Measurements from ENCODE around the gene CTNNA3. TPM values are rescaled to one million over a fixed set of nuclear protein-coding genes. Genes with fewer than 3 reads are reported as not detected.

CTNNA3 gene
- total RNA-seq, 1 donor from 2014 or later = 0.30 TPM

- Mint-ChIP-seq H3K36me3 (ENCODE audit: unreplicated experiment) (peaks cover 3% of the 10 kb centered on the region), H3K27ac (ENCODE audit: unreplicated experiment) (no peak overlapping the region), H3K4me3 (ENCODE audit: unreplicated experiment) (no peak overlapping the region), H3K9me3 (ENCODE audit: unreplicated experiment) (peaks cover 18% of the 10 kb centered on the region), H3K27me3 (ENCODE audit: unreplicated experiment) (no peaks in the 10 kb centered on the region), H3K4me1 (ENCODE audit: unreplicated experiment) (peaks cover 14% of the 10 kb centered on the region)
- TF ChIP-seq, protein P1, sequence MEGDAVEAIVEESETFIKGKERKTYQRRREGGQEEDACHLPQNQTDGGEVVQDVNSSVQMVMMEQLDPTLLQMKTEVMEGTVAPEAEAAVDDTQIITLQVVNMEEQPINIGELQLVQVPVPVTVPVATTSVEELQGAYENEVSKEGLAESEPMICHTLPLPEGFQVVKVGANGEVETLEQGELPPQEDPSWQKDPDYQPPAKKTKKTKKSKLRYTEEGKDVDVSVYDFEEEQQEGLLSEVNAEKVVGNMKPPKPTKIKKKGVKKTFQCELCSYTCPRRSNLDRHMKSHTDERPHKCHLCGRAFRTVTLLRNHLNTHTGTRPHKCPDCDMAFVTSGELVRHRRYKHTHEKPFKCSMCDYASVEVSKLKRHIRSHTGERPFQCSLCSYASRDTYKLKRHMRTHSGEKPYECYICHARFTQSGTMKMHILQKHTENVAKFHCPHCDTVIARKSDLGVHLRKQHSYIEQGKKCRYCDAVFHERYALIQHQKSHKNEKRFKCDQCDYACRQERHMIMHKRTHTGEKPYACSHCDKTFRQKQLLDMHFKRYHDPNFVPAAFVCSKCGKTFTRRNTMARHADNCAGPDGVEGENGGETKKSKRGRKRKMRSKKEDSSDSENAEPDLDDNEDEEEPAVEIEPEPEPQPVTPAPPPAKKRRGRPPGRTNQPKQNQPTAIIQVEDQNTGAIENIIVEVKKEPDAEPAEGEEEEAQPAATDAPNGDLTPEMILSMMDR (IDR thresholded peaks at IDR 0.05) = no peak
- DNase-seq (ENCODE audit: extremely low spot score, unreplicated experiment) = no peak
Measured at GRCh38 chr10:66381045-66381444, 1315.0 kb downstream of the CTNNA3 start.

DNA sequence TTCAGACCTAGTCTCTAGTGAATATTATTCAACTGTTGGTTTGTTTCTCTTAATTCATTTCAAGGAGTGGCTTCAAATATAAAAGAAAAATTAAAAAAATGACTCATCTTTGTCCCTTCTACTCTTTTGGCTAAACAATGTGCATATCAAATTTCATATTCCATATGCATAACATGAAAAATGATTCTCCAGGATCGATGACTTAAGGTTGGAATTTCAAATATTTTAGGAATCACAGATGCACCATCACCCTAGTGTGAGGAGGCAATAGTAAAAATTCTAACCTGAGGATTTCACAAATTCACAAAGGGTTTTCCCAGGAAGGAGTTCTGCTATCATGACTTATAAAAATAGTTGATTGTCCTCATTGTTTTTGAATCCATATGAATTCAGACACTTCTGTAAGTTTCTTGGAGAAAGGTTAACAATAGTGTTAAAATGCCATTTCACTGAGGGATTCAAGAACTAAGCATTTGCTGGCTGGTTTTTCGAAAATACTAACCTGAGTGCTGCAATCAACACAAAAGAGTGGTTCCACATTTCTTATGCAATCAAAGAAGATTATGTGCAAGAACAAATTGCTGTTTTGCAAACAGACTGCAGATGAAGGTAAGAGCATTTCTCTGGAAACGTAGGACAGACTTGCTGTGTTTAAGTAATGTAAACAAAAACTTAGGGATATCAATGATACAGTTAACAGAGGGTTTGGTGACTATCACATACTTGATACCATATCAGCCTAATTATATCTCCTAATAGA lies 1317.7 kb downstream of the CTNNA3 start:
- Mint-ChIP-seq H3K9me3 (ENCODE audit: unreplicated experiment) (peaks cover 10% of the 10 kb centered on the region), H3K27ac (ENCODE audit: unreplicated experiment) (no peak overlapping the region)
- TF ChIP-seq, protein P1 (IDR thresholded peaks at IDR 0.05) = no peak

DNA sequence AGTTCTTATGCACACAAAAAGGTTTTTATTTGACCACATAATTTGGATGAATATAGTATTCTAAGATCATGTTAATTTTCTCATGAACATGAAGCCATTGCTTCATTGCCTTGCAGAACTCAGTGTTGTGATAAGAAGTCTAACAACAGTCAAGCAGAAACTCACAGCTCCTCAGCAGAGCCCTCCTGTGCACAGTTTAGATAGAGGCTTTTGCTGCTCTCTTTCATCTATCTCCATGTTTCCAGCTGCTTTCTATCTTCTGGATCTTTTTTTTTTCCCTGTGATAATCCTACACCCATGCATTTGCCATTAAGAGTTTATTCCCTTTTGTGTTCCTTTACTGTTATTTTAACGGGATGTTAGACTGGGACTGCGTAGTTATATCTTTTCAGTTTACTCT lies 1327.8 kb downstream of the CTNNA3 start:
- Mint-ChIP-seq H3K4me1 (ENCODE audit: unreplicated experiment) (peaks cover 4% of the 10 kb centered on the region), H3K9me3 (ENCODE audit: unreplicated experiment) (no peaks in the 10 kb centered on the region), H3K36me3 (ENCODE audit: unreplicated experiment) (no peaks in the 10 kb centered on the region), H3K4me3 (ENCODE audit: unreplicated experiment) (no peak overlapping the region), H3K27ac (ENCODE audit: unreplicated experiment) (no peak overlapping the region), H3K27me3 (ENCODE audit: unreplicated experiment) (no peaks in the 10 kb centered on the region)
- TF ChIP-seq, protein P1 (IDR thresholded peaks at IDR 0.05) = no peak
- no peak for DNase-seq (ENCODE audit: extremely low spot score, unreplicated experiment)

More for the DNA sequence above, 1317.7 kb downstream of the CTNNA3 start:
- no peak for DNase-seq (ENCODE audit: extremely low spot score, unreplicated experiment)
- Mint-ChIP-seq H3K27me3 (ENCODE audit: unreplicated experiment) (no peaks in the 10 kb centered on the region), H3K36me3 (ENCODE audit: unreplicated experiment) (peaks cover 3% of the 10 kb centered on the region), H3K4me3 (ENCODE audit: unreplicated experiment) (no peak overlapping the region), H3K4me1 (ENCODE audit: unreplicated experiment) (peaks cover 14% of the 10 kb centered on the region)

DNA sequence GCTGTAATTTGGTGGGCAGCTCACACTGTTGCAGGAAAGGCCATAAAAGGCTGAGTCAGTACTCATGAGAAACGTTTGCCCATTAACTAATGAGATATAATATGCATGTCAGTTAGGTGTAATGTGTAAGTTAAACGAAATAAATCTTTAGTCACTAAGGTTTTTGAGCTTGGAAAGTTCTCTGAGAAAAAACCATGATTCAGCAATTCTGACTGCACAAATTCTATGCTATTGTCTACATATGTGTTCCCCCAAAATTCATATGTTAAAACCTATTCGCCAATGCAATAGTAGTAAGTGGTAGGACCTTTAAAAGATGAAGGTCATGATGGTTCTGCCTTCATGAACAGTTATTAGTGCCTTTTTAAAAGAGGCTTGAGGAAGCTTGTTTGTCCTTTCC lies 1329.8 kb downstream of the CTNNA3 start:
- no peaks in the 10 kb centered on the region for H3K27me3 Mint-ChIP-seq (ENCODE audit: unreplicated experiment)
- TF ChIP-seq, protein P1 (IDR thresholded peaks at IDR 0.05) = no peak

GRCh38 chr10:66365686-66366085 lies 1330.3 kb downstream of the CTNNA3 start:
- Mint-ChIP-seq H3K27ac (ENCODE audit: unreplicated experiment) (no peak overlapping the region), H3K27me3 (ENCODE audit: unreplicated experiment) (no peaks in the 10 kb centered on the region), H3K36me3 (ENCODE audit: unreplicated experiment) (no peaks in the 10 kb centered on the region), H3K4me1 (ENCODE audit: unreplicated experiment) (peaks cover 4% of the 10 kb centered on the region), H3K4me3 (ENCODE audit: unreplicated experiment) (no peak overlapping the region), H3K9me3 (ENCODE audit: unreplicated experiment) (no peaks in the 10 kb centered on the region)
- no peak for DNase-seq (ENCODE audit: extremely low spot score, unreplicated experiment)
- TF ChIP-seq, protein P1 (IDR thresholded peaks at IDR 0.05) = no peak

More for the DNA sequence above, 1329.8 kb downstream of the CTNNA3 start:
- no peaks in the 10 kb centered on the region for H3K9me3 Mint-ChIP-seq (ENCODE audit: unreplicated experiment)
- no peak overlapping the region for H3K4me3 Mint-ChIP-seq (ENCODE audit: unreplicated experiment)
- no peak for DNase-seq (ENCODE audit: extremely low spot score, unreplicated experiment)
- peaks cover 4% of the 10 kb centered on the region for H3K4me1 Mint-ChIP-seq (ENCODE audit: unreplicated experiment)
- no peak overlapping the region for H3K27ac Mint-ChIP-seq (ENCODE audit: unreplicated experiment)
- no peaks in the 10 kb centered on the region for H3K36me3 Mint-ChIP-seq (ENCODE audit: unreplicated experiment)
